ENCODE results near the gene SLC35G6.
"Not testable (repeated sequence)": the region's sequence is repeated elsewhere in the genome, so short reads cannot be mapped to it uniquely, and the experiment has no call there.

SLC35G6 gene

GRCh38 chr17:7481275-7481674 is at the start of gene SLC35G6:
Gene SLC35G6, plus strand, starts transcription at chr17:7481446. Its CDS starts 71 bp downstream, at chr17:7481517.
- in situ Hi-C loops (cut with HindIII; ENCODE audit: low sequenced_read_pairs); DNase-seq (ENCODE audit: low read depth, low spot score); H3K4me3 ChIP-seq (ENCODE audit: low read depth, low read length): not testable (repeated sequence)

GRCh38 chr17:7432296-7432695 is 49.0 kb upstream of the SLC35G6 start:
- H3K4me3 ChIP-seq (ENCODE audit: low read depth, low read length), result no peak overlapping the region
- no peak for TF ChIP-seq CTCF (IDR thresholded peaks at IDR 0.05; ENCODE audit: low read depth, low read length)
- in situ Hi-C loops (cut with HindIII; ENCODE audit: low sequenced_read_pairs), result no loop called here
- no peak for DNase-seq (ENCODE audit: low read depth, low spot score)

GRCh38 chr17:7435676-7436555 is 45.3 kb upstream of the SLC35G6 start:
- no peak for DNase-seq (ENCODE audit: low read depth, low spot score)

GRCh38 chr17:7436556-7437368 is 44.5 kb upstream of the SLC35G6 start:
- in situ Hi-C loops (cut with HindIII; ENCODE audit: low sequenced_read_pairs), result no loop called here
- TF ChIP-seq CTCF (IDR thresholded peaks at IDR 0.05; ENCODE audit: low read depth, low read length), result peak; percentile 63
- peak overlapping the region; percentile 15 for H3K4me3 ChIP-seq (ENCODE audit: low read depth, low read length)
- peak; percentile 65 for DNase-seq (ENCODE audit: low read depth, low spot score)

More at GRCh38 chr17:7435676-7436555, 45.3 kb upstream of the SLC35G6 start:
- in situ Hi-C loops (cut with HindIII; ENCODE audit: low sequenced_read_pairs), result no loop called here
- TF ChIP-seq CTCF (IDR thresholded peaks at IDR 0.05; ENCODE audit: low read depth, low read length), result peak; percentile 23
- peak overlapping the region; percentile 40 for H3K4me3 ChIP-seq (ENCODE audit: low read depth, low read length)

GRCh38 chr17:7437369-7437863 is 43.8 kb upstream of the SLC35G6 start:
- in situ Hi-C loops (cut with HindIII; ENCODE audit: low sequenced_read_pairs), result no loop called here
- no peak for TF ChIP-seq CTCF (IDR thresholded peaks at IDR 0.05; ENCODE audit: low read depth, low read length)
- H3K4me3 ChIP-seq (ENCODE audit: low read depth, low read length), result peak overlapping the region; percentile 15
- DNase-seq (ENCODE audit: low read depth, low spot score), result no peak

GRCh38 chr17:7437950-7438614 is 43.2 kb upstream of the SLC35G6 start:
- in situ Hi-C loops (cut with HindIII; ENCODE audit: low sequenced_read_pairs), result no loop called here
- no peak for TF ChIP-seq CTCF (IDR thresholded peaks at IDR 0.05; ENCODE audit: low read depth, low read length)
- no peak for DNase-seq (ENCODE audit: low read depth, low spot score)
- H3K4me3 ChIP-seq (ENCODE audit: low read depth, low read length), result peak overlapping the region; percentile 27

All from astrocyte of the spinal cord (primary cell).